ENCODE results near the gene DICER1.

DNA sequence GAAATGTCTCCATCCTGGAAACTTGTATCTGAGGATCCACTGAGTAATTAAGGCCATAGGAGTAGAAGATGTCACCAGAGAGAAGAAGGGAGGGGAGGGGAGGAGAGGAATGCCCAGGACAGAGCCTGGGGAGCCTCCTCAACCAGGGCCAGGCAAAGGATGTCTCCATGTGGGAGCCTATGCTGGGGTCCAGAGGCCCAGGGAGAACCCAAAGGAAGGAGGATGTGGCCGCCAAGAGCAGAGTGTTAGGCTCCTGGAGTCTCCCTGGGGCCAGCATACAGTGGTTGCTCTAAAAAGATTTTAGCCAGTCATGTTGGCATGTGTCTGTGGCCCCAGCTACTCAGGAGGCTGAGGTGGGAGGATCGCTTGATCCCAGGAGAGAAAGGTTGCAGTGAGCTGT lies 92.6 kb downstream of the DICER1 start:
- TF ChIP-seq, protein P1, sequence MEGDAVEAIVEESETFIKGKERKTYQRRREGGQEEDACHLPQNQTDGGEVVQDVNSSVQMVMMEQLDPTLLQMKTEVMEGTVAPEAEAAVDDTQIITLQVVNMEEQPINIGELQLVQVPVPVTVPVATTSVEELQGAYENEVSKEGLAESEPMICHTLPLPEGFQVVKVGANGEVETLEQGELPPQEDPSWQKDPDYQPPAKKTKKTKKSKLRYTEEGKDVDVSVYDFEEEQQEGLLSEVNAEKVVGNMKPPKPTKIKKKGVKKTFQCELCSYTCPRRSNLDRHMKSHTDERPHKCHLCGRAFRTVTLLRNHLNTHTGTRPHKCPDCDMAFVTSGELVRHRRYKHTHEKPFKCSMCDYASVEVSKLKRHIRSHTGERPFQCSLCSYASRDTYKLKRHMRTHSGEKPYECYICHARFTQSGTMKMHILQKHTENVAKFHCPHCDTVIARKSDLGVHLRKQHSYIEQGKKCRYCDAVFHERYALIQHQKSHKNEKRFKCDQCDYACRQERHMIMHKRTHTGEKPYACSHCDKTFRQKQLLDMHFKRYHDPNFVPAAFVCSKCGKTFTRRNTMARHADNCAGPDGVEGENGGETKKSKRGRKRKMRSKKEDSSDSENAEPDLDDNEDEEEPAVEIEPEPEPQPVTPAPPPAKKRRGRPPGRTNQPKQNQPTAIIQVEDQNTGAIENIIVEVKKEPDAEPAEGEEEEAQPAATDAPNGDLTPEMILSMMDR (IDR thresholded peaks at IDR 0.05), result no peak
- TF ChIP-seq POLR2A (IDR thresholded peaks at IDR 0.05), result no peak

Measured in Peyer's patch (tissue), 4 donors.